GM20000 (cell line): Measurements from ENCODE around the gene F8.
"Not testable (repeated sequence)": the region's sequence is repeated elsewhere in the genome, so short reads cannot be mapped to it uniquely, and the experiment has no call there.

Experiments
- DNase-seq: peaks from one replicate; pipeline ENCODE4 v3.0.0; 2012; ENCODE audit warnings: low spot score
- CTCF ChIP-seq: IDR thresholded peaks from 2 replicates; pipeline ENCODE4 v1.5.1; 2012; ENCODE audit warnings: mild to moderate bottlenecking, control low read depth; ENCODE audit errors: extremely low read depth, missing control alignments

Gene F8

GRCh38 chrX:155009994-155010472 is 12.5 kb downstream of the F8 start:
- DNase-seq = no peak
- TF ChIP-seq CTCF = no peak

GRCh38 chrX:155008578-155008977 is 13.9 kb downstream of the F8 start:
- DNase-seq = not testable (repeated sequence)

GRCh38 chrX:155006913-155007671 is 15.4 kb downstream of the F8 start:
- not testable (repeated sequence) for DNase-seq

GRCh38 chrX:155006379-155006778 is 16.1 kb downstream of the F8 start:
- DNase-seq = not testable (repeated sequence)

- TF ChIP-seq CTCF = no peak
- DNase-seq = no peak
Observed at GRCh38 chrX:155005190-155005589, 17.3 kb downstream of the F8 start.

- DNase-seq = no peak
- TF ChIP-seq CTCF = no peak
Observed at GRCh38 chrX:155001873-155002272, 20.6 kb downstream of the F8 start.

GRCh38 chrX:155000841-155001240 is 21.7 kb downstream of the F8 start:
- no peak for DNase-seq

GRCh38 chrX:154998204-154998880 is 24.2 kb downstream of the F8 start:
- TF ChIP-seq CTCF = no peak
- DNase-seq = no peak

More at GRCh38 chrX:155000841-155001240, 21.7 kb downstream of the F8 start:
- TF ChIP-seq CTCF = no peak

- no peak for TF ChIP-seq CTCF
- DNase-seq = no peak
Observed at GRCh38 chrX:154991476-154991875, 31.0 kb downstream of the F8 start.
